Ascending aorta (tissue), 2 donors: Measurements from ENCODE around the gene LPCAT2. TPM values are rescaled to one million over a fixed set of nuclear protein-coding genes. Genes with fewer than 3 reads are reported as not detected.
A peak's percentile ranks its signal among the peaks of the same experiment; 100 is the strongest.

Source experiments
- DNase-seq, 2 donors: peaks; one replicate each; pipeline ENCODE4 v3.0.0-alpha.2; 2019; ENCODE audit warnings: low spot score in 2 of 2
- H3K27ac ChIP-seq, 2 donors: fragments of 200-600 bp; sonication (generic); one replicate each; pipeline ENCODE4 v1.5.1; 2016 to 2017; ENCODE audit warnings: mild to moderate bottlenecking in 1 of 2
- H3K27me3 ChIP-seq: fragments of 200-600 bp; sonication (generic); one replicate; pipeline ENCODE4 v1.5.1; 2017
- H3K36me3 ChIP-seq, 2 donors: fragments of 200-600 bp; sonication (generic); one replicate each; pipeline ENCODE4 v1.5.1; 2016
- H3K4me1 ChIP-seq, 2 donors: fragments of 200-600 bp; sonication (generic); one replicate each; pipeline ENCODE4 v1.5.1; 2016 to 2017; ENCODE audit warnings: mild to moderate bottlenecking in 1 of 2
- H3K4me3 ChIP-seq, 2 donors: fragments of 200-600 bp; sonication (generic); one replicate each; pipeline ENCODE4 v1.5.1; 2016 to 2017; ENCODE audit warnings: mild to moderate bottlenecking in 1 of 2
- H3K9me3 ChIP-seq, 2 donors: fragments of 200-600 bp; sonication (generic); one replicate each; pipeline ENCODE4 v1.5.1; 2016
- intact Hi-C: fragments of 100-400 bp; cut with DNase I; formaldehyde crosslinking; loops from one replicate; pipeline ENCODE4 v1.15.1; 2023
- total RNA-seq: library from RNA; depleted of rRNA; stranded (reverse); fragments of >200 nt; gene quantifications from one replicate; pipeline ENCODE4 v1.1.0, GENCODE V29; 2016
- TF ChIP-seq, protein P1 (sequence below), 3 experiments: fragments of 200-600 bp in 2 of 3; fragments of 450-650 bp in 1 of 3; sonication (generic) in 2 of 3; IDR thresholded peaks; one replicate each; pipeline ENCODE4 v1.5.1; 2016 to 2019; ENCODE audit warnings: antibody characterized with exemption in 3 of 3, mild to moderate bottlenecking in 1 of 3, moderate library complexity in 1 of 3

The LPCAT2 gene
- total RNA-seq, result 44.2 TPM

DNA sequence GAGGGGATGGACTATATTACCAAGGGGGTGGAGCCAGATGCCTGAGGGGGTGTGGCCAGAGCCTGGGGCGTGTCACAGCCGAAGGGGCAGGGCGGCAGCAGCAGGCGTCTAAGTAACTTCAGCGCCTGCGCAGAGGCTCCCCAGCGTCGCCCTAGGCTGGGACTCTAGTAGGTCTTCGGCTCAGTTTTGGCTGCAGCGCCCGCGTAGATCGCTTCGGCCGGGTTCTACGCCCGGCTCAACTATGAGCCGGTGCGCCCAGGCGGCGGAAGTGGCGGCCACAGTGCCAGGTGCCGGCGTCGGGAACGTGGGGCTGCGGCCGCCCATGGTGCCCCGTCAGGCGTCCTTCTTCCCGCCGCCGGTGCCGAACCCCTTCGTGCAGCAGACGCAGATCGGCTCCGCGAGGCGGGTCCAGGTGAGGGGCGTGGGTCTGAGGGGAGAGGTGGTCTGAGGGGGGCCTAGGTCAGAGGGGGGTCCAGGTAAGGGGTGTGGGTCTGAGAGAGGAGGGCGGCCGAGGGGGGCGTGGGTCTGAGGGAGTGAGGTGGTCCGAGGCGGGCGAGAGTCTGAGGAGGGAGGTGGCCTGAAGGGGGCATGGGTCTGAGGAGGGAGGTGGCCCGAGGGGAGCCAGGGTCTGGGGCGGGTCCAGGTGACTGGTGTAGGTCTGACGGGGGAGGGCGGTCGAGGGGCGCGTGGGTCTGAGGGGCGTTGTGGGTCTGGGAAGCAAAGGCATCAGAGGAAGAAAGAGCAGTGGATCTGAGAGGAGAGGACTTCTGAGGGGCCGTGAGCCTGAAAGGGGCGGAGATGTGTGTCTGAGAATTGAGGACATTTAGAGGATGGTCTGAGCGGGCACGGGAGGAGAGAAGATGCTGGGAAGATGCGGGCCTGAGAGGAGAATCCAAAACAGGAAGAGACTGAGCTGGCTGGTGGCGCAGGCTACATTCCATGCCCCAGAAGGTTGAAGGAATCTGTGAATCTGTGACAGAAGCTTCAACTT lies at the start of gene LPCAT2:
TSS of gene LPCAT2 (plus strand) at position 132 of the 991 bp plus-strand sequence. CDS start at position 242, 110 bp downstream.
- H3K27ac ChIP-seq, result peak within 1 kb of the TSS; percentile 44 to 61

GRCh38 chr16:55462241-55462640 lies 46.6 kb upstream of the LPCAT2 start:
- no peaks in the 10 kb centered on the region for H3K9me3 ChIP-seq
- H3K4me1 ChIP-seq, result no peaks in the 10 kb centered on the region
- no peak overlapping the region for H3K27ac ChIP-seq
- no peak overlapping the region for H3K4me3 ChIP-seq
- H3K36me3 ChIP-seq, result no peaks in the 10 kb centered on the region
- no peak for DNase-seq
- TF ChIP-seq, protein P1, sequence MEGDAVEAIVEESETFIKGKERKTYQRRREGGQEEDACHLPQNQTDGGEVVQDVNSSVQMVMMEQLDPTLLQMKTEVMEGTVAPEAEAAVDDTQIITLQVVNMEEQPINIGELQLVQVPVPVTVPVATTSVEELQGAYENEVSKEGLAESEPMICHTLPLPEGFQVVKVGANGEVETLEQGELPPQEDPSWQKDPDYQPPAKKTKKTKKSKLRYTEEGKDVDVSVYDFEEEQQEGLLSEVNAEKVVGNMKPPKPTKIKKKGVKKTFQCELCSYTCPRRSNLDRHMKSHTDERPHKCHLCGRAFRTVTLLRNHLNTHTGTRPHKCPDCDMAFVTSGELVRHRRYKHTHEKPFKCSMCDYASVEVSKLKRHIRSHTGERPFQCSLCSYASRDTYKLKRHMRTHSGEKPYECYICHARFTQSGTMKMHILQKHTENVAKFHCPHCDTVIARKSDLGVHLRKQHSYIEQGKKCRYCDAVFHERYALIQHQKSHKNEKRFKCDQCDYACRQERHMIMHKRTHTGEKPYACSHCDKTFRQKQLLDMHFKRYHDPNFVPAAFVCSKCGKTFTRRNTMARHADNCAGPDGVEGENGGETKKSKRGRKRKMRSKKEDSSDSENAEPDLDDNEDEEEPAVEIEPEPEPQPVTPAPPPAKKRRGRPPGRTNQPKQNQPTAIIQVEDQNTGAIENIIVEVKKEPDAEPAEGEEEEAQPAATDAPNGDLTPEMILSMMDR (IDR thresholded peaks at IDR 0.05), result no peak
- intact Hi-C loops, result no loop called here
- no peaks in the 10 kb centered on the region for H3K27me3 ChIP-seq

More for the DNA sequence above, at the start of gene LPCAT2:
- H3K4me1 ChIP-seq, result no peaks in the 10 kb centered on the region
- peaks cover 17 to 25% of the 10 kb centered on the region in 2 donors for H3K36me3 ChIP-seq
- H3K4me3 ChIP-seq, result peak within 1 kb of the TSS; percentile 65 to 78
- H3K27me3 ChIP-seq, result no peaks in the 10 kb centered on the region
- peaks cover 6 to 17% of the 10 kb centered on the region in 2 donors for H3K9me3 ChIP-seq
- TF ChIP-seq, protein P1 (IDR thresholded peaks at IDR 0.05), result no peak
- intact Hi-C loops, result loop anchor here (2.0 to 10.0 kb wide), 3 partner anchors 28 to 2004 kb away; partner anchors contain the start of gene AKTIP
- DNase-seq, result peak in 1 of 2 donors; percentile 92

GRCh38 chr16:55464375-55464774 lies 44.5 kb upstream of the LPCAT2 start:
- Histone ChIP-seq H3K4me3 (no peak overlapping the region), H3K27ac (no peak overlapping the region), H3K9me3 (no peaks in the 10 kb centered on the region), H3K36me3 (no peaks in the 10 kb centered on the region), H3K27me3 (no peaks in the 10 kb centered on the region), H3K4me1 (no peaks in the 10 kb centered on the region)
- TF ChIP-seq, protein P1 (IDR thresholded peaks at IDR 0.05), result no peak
- no peak for DNase-seq
- intact Hi-C loops, result no loop called here

- Histone ChIP-seq H3K27me3 (no peaks in the 10 kb centered on the region), H3K4me3 (peak overlapping the region in 1 of 2 donors; percentile 11), H3K4me1 (no peaks in the 10 kb centered on the region), H3K9me3 (no peaks in the 10 kb centered on the region), H3K36me3 (no peaks in the 10 kb centered on the region), H3K27ac (no peak overlapping the region)
- TF ChIP-seq, protein P1 (IDR thresholded peaks at IDR 0.05), result peak; percentile 99 to 100 (median 99)
- DNase-seq, result peak; percentile 26 to 95
- intact Hi-C loops, result loop anchor here (1.0 to 5.0 kb wide), 4 partner anchors 37 to 377 kb away; no protein-coding TSS in a partner anchor
Observed at GRCh38 chr16:55465077-55465896, 43.6 kb upstream of the LPCAT2 start.

- no peak for DNase-seq
- no peak overlapping the region for H3K4me3 ChIP-seq
- no peak overlapping the region for H3K27ac ChIP-seq
- no peaks in the 10 kb centered on the region for H3K9me3 ChIP-seq
- TF ChIP-seq, protein P1 (IDR thresholded peaks at IDR 0.05), result no peak
- intact Hi-C loops, result loop anchor here (5.0 kb wide), 2 partner anchors 36 to 376 kb away; no protein-coding TSS in a partner anchor
- peaks cover 6 to 7% of the 10 kb centered on the region in 2 donors for H3K4me1 ChIP-seq
- no peaks in the 10 kb centered on the region for H3K36me3 ChIP-seq
- H3K27me3 ChIP-seq, result no peaks in the 10 kb centered on the region
Observed at GRCh38 chr16:55466209-55466608, 42.7 kb upstream of the LPCAT2 start.
